ENCODE results near the gene MLPH.
A peak's percentile ranks its signal among the peaks of the same experiment; 100 is the strongest.

Gene MLPH

GRCh38 chr2:237469849-237470248 lies 17.2 kb upstream of the MLPH start:
- TF ChIP-seq ZFX (IDR thresholded peaks at IDR 0.05) = no peak
- TF ChIP-seq CTCF (conservative IDR thresholded peaks at IDR 0.05) = no peak

GRCh38 chr2:237470914-237471313 lies 16.1 kb upstream of the MLPH start:
- TF ChIP-seq CTCF (conservative IDR thresholded peaks at IDR 0.05) (no peak), ZFX (IDR thresholded peaks at IDR 0.05) (no peak)

More at GRCh38 chr2:237469849-237470248, 17.2 kb upstream of the MLPH start:
- H3K27ac ChIP-seq = no peak overlapping the region

GRCh38 chr2:237471438-237472186 lies 15.4 kb upstream of the MLPH start:
- no peak overlapping the region for H3K27ac ChIP-seq
- TF ChIP-seq ZFX (IDR thresholded peaks at IDR 0.05) (no peak), CTCF (conservative IDR thresholded peaks at IDR 0.05) (peak; percentile 83)

More at GRCh38 chr2:237470914-237471313, 16.1 kb upstream of the MLPH start:
- no peak overlapping the region for H3K27ac ChIP-seq

- no peak for TF ChIP-seq ZFX (IDR thresholded peaks at IDR 0.05)
- TF ChIP-seq CTCF (conservative IDR thresholded peaks at IDR 0.05) = no peak
- H3K27ac ChIP-seq = no peak overlapping the region
These were observed 14.8 kb upstream of the MLPH start for GRCh38 chr2:237472187-237472712.

- TF ChIP-seq CTCF (conservative IDR thresholded peaks at IDR 0.05) (no peak), ZFX (IDR thresholded peaks at IDR 0.05) (no peak)
- H3K27ac ChIP-seq = no peak overlapping the region
These were observed 13.9 kb upstream of the MLPH start for GRCh38 chr2:237472909-237473877.

- H3K27ac ChIP-seq = no peak overlapping the region
- no peak for TF ChIP-seq ZFX (IDR thresholded peaks at IDR 0.05)
- no peak for TF ChIP-seq CTCF (conservative IDR thresholded peaks at IDR 0.05)
These were observed 13.1 kb upstream of the MLPH start for GRCh38 chr2:237473878-237474441.

All from C4-2B (cell line).